ENCODE data around the gene ABHD12B. TPM values are rescaled to one million over a fixed set of nuclear protein-coding genes. Genes with fewer than 3 reads are reported as not detected.

The ABHD12B gene
- total RNA-seq, 2 experiments from 2014 or later: not detected

GRCh38 chr14:50943261-50943942 is 71.5 kb downstream of the ABHD12B start:
- ChIA-PET POLR2A (no interaction called here), CTCF (interaction anchor here (1.5 kb wide), 1 partner anchor 12 kb away, joined by 3 read pairs; no protein-coding TSS in a partner anchor)
- H3K9me3 Mint-ChIP-seq: no peaks in the 10 kb centered on the region
- intact Hi-C loops (cut with micrococcal nuclease): loop anchor here (10.0 kb wide), 1 partner anchor 261 kb away; no protein-coding TSS in a partner anchor
- DNase-seq (no peak), ATAC-seq (no peak)
- H3K4me1 Mint-ChIP-seq (ENCODE audit: low read depth): peaks cover 9% of the 10 kb centered on the region
- H3K36me3 Mint-ChIP-seq (ENCODE audit: low read depth): no peaks in the 10 kb centered on the region
- H3K27me3 Mint-ChIP-seq: peaks cover 30% of the 10 kb centered on the region
- no peak overlapping the region for H3K27ac Mint-ChIP-seq
- no peak for TF ChIP-seq CTCF (IDR thresholded peaks at IDR 0.05)
- H3K4me3 Mint-ChIP-seq: peak overlapping the region; percentile 69

GRCh38 chr14:50943943-50944646 is 72.2 kb downstream of the ABHD12B start, which contains the start of gene PYGL:
Gene PYGL, minus strand, starts transcription at chr14:50944483. Its CDS starts 80 bp downstream, at chr14:50944403.
- intact Hi-C loops (cut with micrococcal nuclease): loop anchor here (10.0 kb wide), 1 partner anchor 261 kb away; no protein-coding TSS in a partner anchor
- no peak for TF ChIP-seq CTCF (IDR thresholded peaks at IDR 0.05)
- H3K9me3 Mint-ChIP-seq: no peaks in the 10 kb centered on the region
- peaks cover 9% of the 10 kb centered on the region for H3K4me1 Mint-ChIP-seq (ENCODE audit: low read depth)
- H3K36me3 Mint-ChIP-seq (ENCODE audit: low read depth): no peaks in the 10 kb centered on the region
- peaks cover 30% of the 10 kb centered on the region for H3K27me3 Mint-ChIP-seq
- ChIA-PET CTCF (interaction anchor here (1.5 kb wide), 1 partner anchor 11 kb away, joined by 3 read pairs; no protein-coding TSS in a partner anchor), POLR2A (no interaction called here)
- DNase-seq (peak; percentile 46), ATAC-seq (peak; percentile 73)
- H3K27ac Mint-ChIP-seq: peak within 1 kb of the TSS; percentile 43
- H3K4me3 Mint-ChIP-seq: peak within 1 kb of the TSS; percentile 76

GRCh38 chr14:50944647-50945413 is 73.0 kb downstream of the ABHD12B start:
- Mint-ChIP-seq H3K36me3 (ENCODE audit: low read depth) (no peaks in the 10 kb centered on the region), H3K27me3 (peaks cover 30% of the 10 kb centered on the region), H3K4me1 (ENCODE audit: low read depth) (peaks cover 9% of the 10 kb centered on the region), H3K4me3 (peak overlapping the region; percentile 76), H3K27ac (peak overlapping the region; percentile 43), H3K9me3 (no peaks in the 10 kb centered on the region)
- TF ChIP-seq CTCF (IDR thresholded peaks at IDR 0.05): no peak
- ATAC-seq (peak; percentile 71), DNase-seq (peak; percentile 46)
- intact Hi-C loops (cut with micrococcal nuclease): loop anchor here (10.0 kb wide), 1 partner anchor 260 kb away; no protein-coding TSS in a partner anchor
- ChIA-PET CTCF (interaction anchor here (1.5 kb wide), 1 partner anchor 11 kb away, joined by 3 read pairs; no protein-coding TSS in a partner anchor), POLR2A (no interaction called here)

- intact Hi-C loops (cut with micrococcal nuclease): loop anchor here (10.0 kb wide), 1 partner anchor 258 kb away; no protein-coding TSS in a partner anchor
- Mint-ChIP-seq H3K36me3 (ENCODE audit: low read depth) (no peaks in the 10 kb centered on the region), H3K27ac (no peak overlapping the region), H3K4me3 (no peak overlapping the region), H3K4me1 (ENCODE audit: low read depth) (peaks cover 9% of the 10 kb centered on the region), H3K27me3 (peaks cover 23% of the 10 kb centered on the region), H3K9me3 (no peaks in the 10 kb centered on the region)
- ATAC-seq (no peak), DNase-seq (no peak)
- TF ChIP-seq CTCF (IDR thresholded peaks at IDR 0.05): no peak
- CTCF ChIA-PET: interaction anchor here (0.7 kb wide), 1 partner anchor 149 kb away, joined by 3 read pairs; no protein-coding TSS in a partner anchor
- POLR2A ChIA-PET: no interaction called here
These were observed 74.5 kb downstream of the ABHD12B start for GRCh38 chr14:50946234-50946935.

Measured in activated CD8-positive, alpha-beta T cell treated with anti-CD3 and anti-CD28 coated beads for 36 hours (primary cell).